ENCODE data around the gene RNF7. TPM values are rescaled to one million over a fixed set of nuclear protein-coding genes. Genes with fewer than 3 reads are reported as not detected.

RNF7 gene
- total and polyA plus RNA-seq, 2 donors (not counting 3 experiments of a cell fraction or from before 2014, with no cell fraction given), result 120 to 136 TPM

GRCh38 chr3:141738891-141739363, 829 bp downstream of the RNF7 start:
- dilution Hi-C loops (cut with MboI; ENCODE audit: extremely low pct_ligation_motif_present, low sequenced_read_pairs), result no loop called here
- peak overlapping the region; percentile 72 for H3K27ac ChIP-seq (ENCODE audit: insufficient read depth, low read depth, low read length)

GRCh38 chr3:141739731-141740130, 1.6 kb downstream of the RNF7 start:
- H4K20me1 ChIP-seq (replicated peaks; ENCODE audit: control insufficient read depth, extremely low read depth, insufficient read depth, low read length), result peaks cover 9% of the 10 kb centered on the region
- ChIA-PET POLR2A (interaction anchor here (0.7 to 1.2 kb wide), 2 partner anchors 25 to 58 kb away, joined by 3 read pairs; no protein-coding TSS in a partner anchor), CTCF (interaction anchor here (0.6 to 5.0 kb wide), 6 partner anchors 11 to 174 kb away, joined by 3 to 48 read pairs (median 3); partner anchors contain the start of gene ATP1B3)
- intact Hi-C loops (cut with micrococcal nuclease), result loop anchor here (2.0 to 5.0 kb wide), 3 partner anchors 259 to 538 kb away; no protein-coding TSS in a partner anchor
- no peaks in the 10 kb centered on the region for H3K9me1 ChIP-seq (replicated peaks; ENCODE audit: control insufficient read depth, extremely low read depth, insufficient read depth, low read length)
- H3K36me3 ChIP-seq (ENCODE audit: control insufficient read depth in 2 of 2, extremely low read depth in 1 of 2, insufficient read depth in 2 of 2, low read length in 2 of 2), result peaks cover 0 to 11% of the 10 kb centered on the region in 2 experiments
- DNase-seq (ENCODE audit: low read depth, low spot score) (no peak), FAIRE-seq (peak; percentile 55)
- no peaks in the 10 kb centered on the region for H3K27me3 ChIP-seq (ENCODE audit: control insufficient read depth in 2 of 2, insufficient read depth in 2 of 2, low read length in 2 of 2)
- H2AFZ ChIP-seq (ENCODE audit: low read depth, low read length), result no peak overlapping the region
- peaks cover 19% of the 10 kb centered on the region for H3K4me1 ChIP-seq (ENCODE audit: control insufficient read depth, extremely low read depth, insufficient read depth, low read length)
- H3K27ac ChIP-seq (ENCODE audit: insufficient read depth, low read depth, low read length), result peak overlapping the region; percentile 72
- H3K4me2 ChIP-seq (ENCODE audit: insufficient read depth, low read length), result peak overlapping the region; percentile 81
- dilution Hi-C loops (cut with MboI; ENCODE audit: extremely low pct_ligation_motif_present, low sequenced_read_pairs), result no loop called here
- H3K9me3 ChIP-seq (replicated peaks; ENCODE audit: control insufficient read depth, insufficient read depth, low read length), result no peaks in the 10 kb centered on the region
- TF ChIP-seq CTCF (IDR thresholded peaks at IDR 0.05; ENCODE audit: extremely low read depth in 1 of 2, insufficient read depth in 1 of 2, low read depth in 1 of 2, low read length in 2 of 2) (no peak), JUN (IDR thresholded peaks at IDR 0.05; ENCODE audit: borderline replicate concordance, insufficient read depth, insufficient read length, low read depth) (no peak)
- H3K79me2 ChIP-seq (ENCODE audit: control insufficient read depth, insufficient read depth, low read length), result peaks cover 55% of the 10 kb centered on the region
- peak overlapping the region in 2 of 3 experiments; percentile 85 to 96 for H3K4me3 ChIP-seq (replicated peaks in 1 of 3; ENCODE audit: insufficient read depth in 1 of 3, low read depth in 1 of 3, low read length in 3 of 3)
- BruUV-seq (replicated peaks), result no TSS peak
- peak overlapping the region; percentile 82 for H3K9ac ChIP-seq (replicated peaks; ENCODE audit: extremely low read depth, insufficient read depth, low read length)

More at GRCh38 chr3:141738891-141739363, 829 bp downstream of the RNF7 start:
- ChIA-PET CTCF (interaction anchor here (0.6 to 5.0 kb wide), 25 partner anchors 12 to 471 kb away, joined by 3 to 48 read pairs (median 4); partner anchors contain the start of gene ATP1B3), POLR2A (interaction anchor here (1.2 kb wide), 1 partner anchor 58 kb away, joined by 3 read pairs; no protein-coding TSS in a partner anchor)
- Histone ChIP-seq H3K9me1 (replicated peaks; ENCODE audit: control insufficient read depth, extremely low read depth, insufficient read depth, low read length) (no peaks in the 10 kb centered on the region), H3K4me2 (ENCODE audit: insufficient read depth, low read length) (peak overlapping the region; percentile 81), H3K4me3 (replicated peaks in 1 of 3; ENCODE audit: insufficient read depth in 1 of 3, low read depth in 1 of 3, low read length in 3 of 3) (peak overlapping the region; percentile 39 to 96 (median 85)), H3K36me3 (ENCODE audit: control insufficient read depth in 2 of 2, extremely low read depth in 1 of 2, insufficient read depth in 2 of 2, low read length in 2 of 2) (peaks cover 0 to 7% of the 10 kb centered on the region in 2 experiments), H4K20me1 (replicated peaks; ENCODE audit: control insufficient read depth, extremely low read depth, insufficient read depth, low read length) (peaks cover 7% of the 10 kb centered on the region), H2AFZ (ENCODE audit: low read depth, low read length) (peak overlapping the region; percentile 84), H3K4me1 (ENCODE audit: control insufficient read depth, extremely low read depth, insufficient read depth, low read length) (peaks cover 19% of the 10 kb centered on the region), H3K27me3 (ENCODE audit: control insufficient read depth in 2 of 2, insufficient read depth in 2 of 2, low read length in 2 of 2) (peaks cover 0 to 2% of the 10 kb centered on the region in 2 experiments), H3K9me3 (replicated peaks; ENCODE audit: control insufficient read depth, insufficient read depth, low read length) (no peaks in the 10 kb centered on the region), H3K79me2 (ENCODE audit: control insufficient read depth, insufficient read depth, low read length) (peaks cover 49% of the 10 kb centered on the region), H3K9ac (replicated peaks; ENCODE audit: extremely low read depth, insufficient read depth, low read length) (peak overlapping the region; percentile 82)
- DNase-seq (ENCODE audit: low read depth, low spot score), result peak; percentile 62
- intact Hi-C loops (cut with micrococcal nuclease), result loop anchor here (1.0 to 5.0 kb wide), 9 partner anchors 31 to 538 kb away; no protein-coding TSS in a partner anchor
- BruUV-seq (replicated peaks), result TSS peak; percentile 41
- peak; percentile 72 for FAIRE-seq
- TF ChIP-seq POLR2A (IDR thresholded peaks at IDR 0.05; ENCODE audit: low read depth, low read length) (no peak), FOS (IDR thresholded peaks at IDR 0.05; ENCODE audit: borderline replicate concordance, insufficient read depth, low read length) (peak; percentile 65)
